ENCODE data around the gene SPC25.

Gene SPC25

GRCh38 chr2:168929031-168929430 lies 38.8 kb upstream of the SPC25 start:
- H3K9ac ChIP-seq (ENCODE audit: low read depth, low read length): no peak overlapping the region
- H4K20me1 ChIP-seq (ENCODE audit: insufficient read depth, low read length): no peaks in the 10 kb centered on the region

GRCh38 chr2:168928113-168928831 lies 38.0 kb upstream of the SPC25 start:
- H3K4me3 ChIP-seq (ENCODE audit: low read depth in 1 of 2, low read length in 2 of 2): no peak overlapping the region
- H3K27me3 ChIP-seq (ENCODE audit: insufficient read depth, low read length, poor library complexity): peaks cover 22% of the 10 kb centered on the region
- H3K79me2 ChIP-seq (ENCODE audit: insufficient read depth, low read length): no peaks in the 10 kb centered on the region
- no peaks in the 10 kb centered on the region for H3K9me3 ChIP-seq (ENCODE audit: insufficient read depth, low read length, severe bottlenecking)
- H4K20me1 ChIP-seq (ENCODE audit: insufficient read depth, low read length): no peaks in the 10 kb centered on the region
- DNase-seq (no peak), ATAC-seq (ENCODE audit: insufficient read depth, low read depth) (no peak)
- no peak for TF ChIP-seq CTCF (IDR thresholded peaks at IDR 0.05; ENCODE audit: borderline replicate concordance, extremely low read depth, low read length, poor library complexity, severe bottlenecking)
- TF ChIP-seq EZH2 (IDR thresholded peaks at IDR 0.05; ENCODE audit: borderline replicate concordance, low read depth, low read length, severe bottlenecking): no peak
- no peaks in the 10 kb centered on the region for H3K4me1 ChIP-seq (ENCODE audit: insufficient read depth, low read length)
- no peak overlapping the region for H2AFZ ChIP-seq (ENCODE audit: low read depth, low read length)
- no peak overlapping the region for H3K4me2 ChIP-seq (ENCODE audit: insufficient read depth, low read length)
- no peak overlapping the region for H3K9ac ChIP-seq (ENCODE audit: low read depth, low read length)
- H3K36me3 ChIP-seq (ENCODE audit: insufficient read depth, low read length): no peaks in the 10 kb centered on the region
- no peak overlapping the region for H3K27ac ChIP-seq (ENCODE audit: low read length)

More at GRCh38 chr2:168929031-168929430, 38.8 kb upstream of the SPC25 start:
- DNase-seq (no peak), ATAC-seq (ENCODE audit: insufficient read depth, low read depth) (no peak)
- no peak overlapping the region for H3K4me3 ChIP-seq (ENCODE audit: low read depth in 1 of 2, low read length in 2 of 2)
- H3K27ac ChIP-seq (ENCODE audit: low read length): no peak overlapping the region
- no peaks in the 10 kb centered on the region for H3K9me3 ChIP-seq (ENCODE audit: insufficient read depth, low read length, severe bottlenecking)
- no peaks in the 10 kb centered on the region for H3K36me3 ChIP-seq (ENCODE audit: insufficient read depth, low read length)
- peaks cover 20% of the 10 kb centered on the region for H3K27me3 ChIP-seq (ENCODE audit: insufficient read depth, low read length, poor library complexity)
- H3K4me1 ChIP-seq (ENCODE audit: insufficient read depth, low read length): no peaks in the 10 kb centered on the region
- H3K4me2 ChIP-seq (ENCODE audit: insufficient read depth, low read length): no peak overlapping the region
- H2AFZ ChIP-seq (ENCODE audit: low read depth, low read length): no peak overlapping the region
- H3K79me2 ChIP-seq (ENCODE audit: insufficient read depth, low read length): no peaks in the 10 kb centered on the region
- TF ChIP-seq EZH2 (IDR thresholded peaks at IDR 0.05; ENCODE audit: borderline replicate concordance, low read depth, low read length, severe bottlenecking) (no peak), CTCF (IDR thresholded peaks at IDR 0.05; ENCODE audit: borderline replicate concordance, extremely low read depth, low read length, poor library complexity, severe bottlenecking) (no peak)

- Histone ChIP-seq H3K36me3 (ENCODE audit: insufficient read depth, low read length) (no peaks in the 10 kb centered on the region), H4K20me1 (ENCODE audit: insufficient read depth, low read length) (no peaks in the 10 kb centered on the region), H2AFZ (ENCODE audit: low read depth, low read length) (no peak overlapping the region), H3K27me3 (ENCODE audit: insufficient read depth, low read length, poor library complexity) (peaks cover 22% of the 10 kb centered on the region), H3K27ac (ENCODE audit: low read length) (no peak overlapping the region), H3K4me3 (ENCODE audit: low read depth in 1 of 2, low read length in 2 of 2) (no peak overlapping the region), H3K4me2 (ENCODE audit: insufficient read depth, low read length) (no peak overlapping the region), H3K4me1 (ENCODE audit: insufficient read depth, low read length) (no peaks in the 10 kb centered on the region), H3K9me3 (ENCODE audit: insufficient read depth, low read length, severe bottlenecking) (no peaks in the 10 kb centered on the region), H3K9ac (ENCODE audit: low read depth, low read length) (no peak overlapping the region), H3K79me2 (ENCODE audit: insufficient read depth, low read length) (no peaks in the 10 kb centered on the region)
- DNase-seq: no peak
- TF ChIP-seq CTCF (IDR thresholded peaks at IDR 0.05; ENCODE audit: borderline replicate concordance, extremely low read depth, low read length, poor library complexity, severe bottlenecking): no peak
- no peak for TF ChIP-seq EZH2 (IDR thresholded peaks at IDR 0.05; ENCODE audit: borderline replicate concordance, low read depth, low read length, severe bottlenecking)
- ATAC-seq (ENCODE audit: insufficient read depth, low read depth): no peak
Observed at GRCh38 chr2:168926621-168927386, 36.6 kb upstream of the SPC25 start.

Data from DND-41 (cell line).